Inflammatory macrophage (primary cell): Measurements from ENCODE around the gene CYP8B1.

ENCODE experiments used
- DNase-seq, 2 donors: peaks; one replicate each; pipeline ENCODE4 v3.0.0-alpha.2; 2020 to 2022

Gene CYP8B1

DNA sequence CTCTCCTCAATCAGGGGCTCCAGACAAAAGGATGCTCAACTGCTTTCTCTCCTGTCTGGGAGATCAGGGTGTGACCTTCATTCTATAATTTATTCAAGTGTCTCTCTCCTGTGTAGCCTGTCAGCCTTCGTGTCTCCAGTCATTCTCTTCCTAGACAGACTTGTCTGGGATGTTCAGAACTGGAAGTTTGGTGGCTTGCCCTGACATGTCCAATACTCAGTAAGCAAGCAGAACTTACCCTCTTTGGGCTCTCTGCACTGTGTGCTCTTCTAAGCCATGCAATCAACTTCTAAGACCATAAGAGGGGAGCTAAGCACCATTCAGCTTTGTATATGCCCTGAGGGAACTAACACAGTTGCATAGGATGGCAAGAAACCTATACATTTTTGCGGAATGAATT lies 52.3 kb downstream of the CYP8B1 start:
- DNase-seq: no peak

- no peak for DNase-seq
Measured at GRCh38 chr3:42822828-42823227, 52.9 kb downstream of the CYP8B1 start.
